Islet of Langerhans (tissue), 1 donor: ENCODE results near the gene TEC.

Experiments
- FAIRE-seq: peaks from one replicate; lab custom pipeline; 2011; peaks lifted over from hg19 to GRCh38; lab: Jason Lieb, UNC

Gene TEC

GRCh38 chr4:48269861-48270522 lies 354 bp upstream of the TEC start:
- no peak for FAIRE-seq

- FAIRE-seq = no peak
Measured at GRCh38 chr4:48267574-48267973, 2.1 kb downstream of the TEC start.

- no peak for FAIRE-seq
Measured at GRCh38 chr4:48266781-48267180, 2.9 kb downstream of the TEC start.

- no peak for FAIRE-seq
Measured at GRCh38 chr4:48262926-48263325, 6.7 kb downstream of the TEC start.

- FAIRE-seq = no peak
Measured at GRCh38 chr4:48262484-48262883, 7.2 kb downstream of the TEC start.

- no peak for FAIRE-seq
Measured at GRCh38 chr4:48261281-48261680, 8.4 kb downstream of the TEC start.

GRCh38 chr4:48259748-48260147 lies 9.9 kb downstream of the TEC start:
- FAIRE-seq = no peak

GRCh38 chr4:48258845-48259397 lies 10.7 kb downstream of the TEC start:
- FAIRE-seq = peak; percentile 68

GRCh38 chr4:48255959-48256342 lies 13.7 kb downstream of the TEC start:
- FAIRE-seq = no peak

- FAIRE-seq = no peak
Measured at GRCh38 chr4:48255072-48255958, 14.3 kb downstream of the TEC start.

GRCh38 chr4:48254381-48255071 lies 15.1 kb downstream of the TEC start:
- no peak for FAIRE-seq

GRCh38 chr4:48252313-48252712 lies 17.3 kb downstream of the TEC start:
- FAIRE-seq = no peak

- FAIRE-seq = no peak
Measured at GRCh38 chr4:48250980-48251379, 18.7 kb downstream of the TEC start.

- FAIRE-seq = no peak
Measured at GRCh38 chr4:48250343-48250742, 19.3 kb downstream of the TEC start.

GRCh38 chr4:48249378-48249777 lies 20.3 kb downstream of the TEC start:
- no peak for FAIRE-seq

- no peak for FAIRE-seq
Measured at GRCh38 chr4:48248559-48248953, 21.1 kb downstream of the TEC start.

- FAIRE-seq = peak; percentile 17
Measured at GRCh38 chr4:48247878-48248558, 21.6 kb downstream of the TEC start.

- no peak for FAIRE-seq
Measured at GRCh38 chr4:48247142-48247877, 22.3 kb downstream of the TEC start.

- FAIRE-seq = no peak
Measured at GRCh38 chr4:48244665-48245064, 25.0 kb downstream of the TEC start.

- no peak for FAIRE-seq
Measured at GRCh38 chr4:48243887-48244286, 25.8 kb downstream of the TEC start.

GRCh38 chr4:48243429-48243828 lies 26.2 kb downstream of the TEC start:
- no peak for FAIRE-seq
